ENCODE measurements around the gene CHST5.
"Not testable (repeated sequence)": the region's sequence is repeated elsewhere in the genome, so short reads cannot be mapped to it uniquely, and the experiment has no call there.

Gene CHST5

DNA sequence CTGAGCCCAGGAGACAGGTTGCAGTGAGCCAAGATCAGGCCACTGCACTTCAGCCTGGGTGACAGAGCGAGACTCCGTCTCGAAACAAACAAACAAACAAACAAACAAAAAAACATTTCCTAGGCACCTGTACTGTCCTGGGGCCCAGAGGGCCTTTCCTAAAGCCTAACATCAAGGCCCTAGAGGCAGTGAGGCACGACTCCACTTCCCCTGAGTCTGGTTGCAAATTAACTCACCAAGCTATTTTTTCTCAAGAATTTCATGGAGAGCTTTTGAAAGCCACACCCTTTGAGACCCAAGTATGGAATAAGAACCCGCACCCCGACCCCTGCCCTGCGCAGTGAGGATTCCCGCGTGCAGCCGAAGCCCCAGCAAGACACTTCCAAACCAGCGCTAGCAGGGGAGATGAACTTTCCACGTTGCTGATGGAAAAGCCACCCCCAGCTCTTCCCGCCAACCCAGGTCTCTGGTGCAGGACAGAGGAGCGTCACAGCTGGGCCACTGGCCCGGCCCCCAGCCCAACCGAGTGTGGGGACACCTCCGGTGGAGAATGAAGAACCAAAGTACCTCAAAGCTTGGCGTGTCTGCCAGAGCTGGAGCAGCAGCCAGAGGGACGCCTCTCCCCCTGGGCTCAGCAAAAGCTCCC is 1.2 kb downstream of the CHST5 start:
- Histone ChIP-seq H3K9me3 (ENCODE audit: control insufficient read depth, insufficient read depth, low read length) (no peaks in the 10 kb centered on the region), H3K27me3 (ENCODE audit: control insufficient read depth, insufficient read depth, low read length) (no peaks in the 10 kb centered on the region), H3K4me1 (ENCODE audit: control insufficient read depth, insufficient read depth, low read length) (no peaks in the 10 kb centered on the region), H3K36me3 (ENCODE audit: control insufficient read depth, insufficient read depth, low read length) (no peaks in the 10 kb centered on the region; the same call in 1 of the 2 replicates), H3K27ac (ENCODE audit: low read length) (no peak overlapping the region), H3K4me3 (ENCODE audit: low read length) (no peak overlapping the region)
- WGBS (ENCODE audit: insufficient coverage, insufficient read length) = no CpG with 5 or more reads among the region's 19 CpGs
- DNase-seq (ENCODE audit: low read depth, low spot score) = no peak

DNA sequence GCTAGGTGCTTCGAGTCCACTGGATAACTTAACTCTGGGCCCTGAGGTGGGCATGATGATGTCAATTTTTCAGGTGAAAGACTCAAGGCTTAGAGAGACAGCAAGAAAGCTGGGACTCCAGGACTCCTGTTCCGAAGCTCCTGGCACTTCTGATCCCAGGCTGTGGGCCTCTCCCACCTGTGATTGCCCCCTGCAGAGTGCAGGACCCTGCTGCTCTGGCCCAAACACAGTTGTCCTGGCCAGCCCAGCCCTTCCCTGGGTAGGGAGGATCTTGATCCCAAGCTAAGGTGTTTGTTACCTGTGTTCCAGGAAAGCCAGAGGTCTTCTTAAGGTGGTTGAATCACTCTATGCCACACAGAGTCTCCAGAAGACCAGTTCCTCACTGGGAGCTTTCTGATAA is 3.1 kb downstream of the CHST5 start:
- no peaks in the 10 kb centered on the region for H3K9me3 ChIP-seq (ENCODE audit: control insufficient read depth, insufficient read depth, low read length)
- H3K36me3 ChIP-seq (ENCODE audit: control insufficient read depth, insufficient read depth, low read length) = no peaks in the 10 kb centered on the region; the same call in 1 of the 2 replicates
- WGBS (ENCODE audit: insufficient coverage, insufficient read length) = no CpG with 5 or more reads among the region's 2 CpGs
- H3K27me3 ChIP-seq (ENCODE audit: control insufficient read depth, insufficient read depth, low read length) = no peaks in the 10 kb centered on the region
- DNase-seq (ENCODE audit: low read depth, low spot score) = no peak
- no peaks in the 10 kb centered on the region; the same call in 1 of the 2 replicates for H3K4me1 ChIP-seq (ENCODE audit: control insufficient read depth, insufficient read depth, low read length)
- H3K27ac ChIP-seq (ENCODE audit: low read length) = no peak overlapping the region
- H3K4me3 ChIP-seq (ENCODE audit: low read length) = no peak overlapping the region

DNA sequence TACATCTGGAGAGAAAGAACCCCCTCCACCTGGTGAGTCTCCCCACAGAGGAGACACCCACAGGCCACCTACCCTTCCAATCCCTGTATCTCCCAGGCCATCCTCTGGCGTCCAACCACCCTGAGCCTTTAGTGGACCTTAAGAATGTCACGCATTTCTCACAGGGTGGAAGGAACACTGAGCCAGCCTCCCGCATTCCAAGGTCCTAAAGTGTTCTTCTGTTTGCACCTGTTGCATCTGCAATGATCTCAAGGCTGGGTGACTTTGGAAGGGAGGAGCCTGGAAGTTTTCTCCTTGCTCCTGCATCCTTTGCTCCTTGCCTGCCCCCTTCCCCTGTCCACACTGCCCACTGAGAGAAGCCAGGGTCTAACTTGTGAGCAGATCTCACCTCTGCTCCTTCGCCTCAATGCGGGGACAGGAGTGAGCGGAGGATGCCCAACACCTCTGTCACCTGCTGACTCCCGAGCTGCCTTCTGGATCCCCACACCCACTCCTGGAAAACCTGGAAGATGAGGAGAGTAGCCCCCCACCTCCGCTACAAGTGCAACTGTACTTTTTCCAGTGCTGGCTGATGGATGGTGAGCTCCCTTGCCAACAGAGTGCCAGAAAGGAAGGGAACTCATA is 3.7 kb downstream of the CHST5 start:
- H3K9me3 ChIP-seq (ENCODE audit: control insufficient read depth, insufficient read depth, low read length) = no peaks in the 10 kb centered on the region
- no peak for DNase-seq (ENCODE audit: low read depth, low spot score)
- no peaks in the 10 kb centered on the region for H3K27me3 ChIP-seq (ENCODE audit: control insufficient read depth, insufficient read depth, low read length)
- no peak overlapping the region for H3K27ac ChIP-seq (ENCODE audit: low read length)
- H3K4me3 ChIP-seq (ENCODE audit: low read length) = no peak overlapping the region
- H3K4me1 ChIP-seq (ENCODE audit: control insufficient read depth, insufficient read depth, low read length) = no peaks in the 10 kb centered on the region; the same call in 1 of the 2 replicates
- no peaks in the 10 kb centered on the region; the same call in 1 of the 2 replicates for H3K36me3 ChIP-seq (ENCODE audit: control insufficient read depth, insufficient read depth, low read length)
- WGBS (ENCODE audit: insufficient coverage, insufficient read length) = no CpG with 5 or more reads among the region's 8 CpGs

DNA sequence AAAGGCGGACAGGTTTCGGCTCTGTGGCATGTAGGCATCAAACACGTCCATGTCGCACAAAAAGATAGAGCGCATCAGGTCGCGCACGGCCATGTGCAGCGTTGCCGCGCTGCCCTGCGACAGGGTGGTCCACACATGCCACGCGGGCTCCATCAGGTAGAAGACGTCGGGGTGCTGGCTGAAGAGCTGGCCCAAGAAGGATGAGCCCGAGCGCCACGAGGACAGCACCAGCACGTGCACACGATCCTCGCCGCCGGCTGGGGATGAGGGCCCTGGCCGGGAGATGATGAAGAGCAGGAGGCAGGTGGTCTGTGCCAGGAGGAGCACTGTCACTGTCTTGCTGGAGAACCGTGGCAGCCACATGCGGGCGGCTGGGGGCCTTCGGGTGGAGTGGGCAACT is 5.9 kb downstream of the CHST5 start:
- WGBS (ENCODE audit: insufficient coverage, insufficient read length) = no CpG with 5 or more reads among the region's 29 CpGs
- Histone ChIP-seq H3K27ac (ENCODE audit: low read length) (no peak overlapping the region), H3K9me3 (ENCODE audit: control insufficient read depth, insufficient read depth, low read length) (no peaks in the 10 kb centered on the region), H3K4me1 (ENCODE audit: control insufficient read depth, insufficient read depth, low read length) (no peaks in the 10 kb centered on the region; the same call in 1 of the 2 replicates), H3K27me3 (ENCODE audit: control insufficient read depth, insufficient read depth, low read length) (no peaks in the 10 kb centered on the region), H3K36me3 (ENCODE audit: control insufficient read depth, insufficient read depth, low read length) (no peaks in the 10 kb centered on the region; the same call in 1 of the 2 replicates), H3K4me3 (ENCODE audit: low read length) (no peak overlapping the region)
- no peak for DNase-seq (ENCODE audit: low read depth, low spot score)

DNA sequence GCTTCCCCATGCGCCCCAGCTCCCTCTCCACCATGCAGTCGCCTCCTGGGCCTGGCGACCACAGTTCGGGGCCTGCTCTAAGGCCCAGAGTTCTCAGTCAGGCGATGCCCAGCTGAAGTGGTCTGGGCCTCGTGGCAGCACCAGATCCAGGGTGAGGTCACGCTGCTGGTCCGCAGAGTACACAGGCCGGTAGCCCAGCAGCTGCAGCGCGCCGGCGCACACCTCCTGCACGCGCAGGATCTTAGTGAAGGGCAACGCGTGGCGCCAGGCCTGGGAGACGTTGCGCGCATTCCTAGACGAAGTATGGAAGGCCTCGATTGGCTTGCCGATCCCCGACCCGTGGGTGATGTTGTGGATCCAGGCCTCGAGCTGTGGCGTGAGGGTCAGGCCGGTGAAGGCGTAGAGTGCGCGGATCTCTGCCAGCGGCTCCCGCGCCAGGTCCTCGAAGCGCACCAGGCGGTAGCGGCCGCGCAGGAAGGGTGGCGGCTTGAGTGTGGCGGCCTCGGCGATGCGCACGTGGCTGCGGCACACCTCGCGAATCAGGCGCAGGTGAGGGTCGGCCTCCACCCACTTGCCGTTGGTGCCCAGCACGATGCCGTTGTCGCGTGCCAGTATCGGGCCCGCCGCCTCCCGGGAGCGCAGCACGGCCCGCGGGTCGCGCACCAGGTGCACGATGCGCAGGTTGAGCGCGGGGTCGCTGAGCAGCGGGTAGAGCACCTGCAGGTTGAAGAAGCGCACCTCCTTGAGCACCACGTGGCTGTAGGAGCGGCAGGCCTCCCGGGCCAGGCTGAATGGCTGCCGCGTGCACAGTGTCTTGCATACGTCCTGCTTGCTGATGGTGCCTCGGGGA is 6.6 kb downstream of the CHST5 start:
- H3K4me1 ChIP-seq (ENCODE audit: control insufficient read depth, insufficient read depth, low read length) = no peaks in the 10 kb centered on the region; the same call in 1 of the 2 replicates
- no peaks in the 10 kb centered on the region; the same call in 1 of the 2 replicates for H3K36me3 ChIP-seq (ENCODE audit: control insufficient read depth, insufficient read depth, low read length)
- no peaks in the 10 kb centered on the region for H3K9me3 ChIP-seq (ENCODE audit: control insufficient read depth, insufficient read depth, low read length)
- H3K27ac ChIP-seq (ENCODE audit: low read length) = no peak overlapping the region
- H3K4me3 ChIP-seq (ENCODE audit: low read length) = no peak overlapping the region
- DNase-seq (ENCODE audit: low read depth, low spot score) = no peak
- WGBS (ENCODE audit: insufficient coverage, insufficient read length) = no CpG with 5 or more reads among the region's 81 CpGs
- H3K27me3 ChIP-seq (ENCODE audit: control insufficient read depth, insufficient read depth, low read length) = no peaks in the 10 kb centered on the region

DNA sequence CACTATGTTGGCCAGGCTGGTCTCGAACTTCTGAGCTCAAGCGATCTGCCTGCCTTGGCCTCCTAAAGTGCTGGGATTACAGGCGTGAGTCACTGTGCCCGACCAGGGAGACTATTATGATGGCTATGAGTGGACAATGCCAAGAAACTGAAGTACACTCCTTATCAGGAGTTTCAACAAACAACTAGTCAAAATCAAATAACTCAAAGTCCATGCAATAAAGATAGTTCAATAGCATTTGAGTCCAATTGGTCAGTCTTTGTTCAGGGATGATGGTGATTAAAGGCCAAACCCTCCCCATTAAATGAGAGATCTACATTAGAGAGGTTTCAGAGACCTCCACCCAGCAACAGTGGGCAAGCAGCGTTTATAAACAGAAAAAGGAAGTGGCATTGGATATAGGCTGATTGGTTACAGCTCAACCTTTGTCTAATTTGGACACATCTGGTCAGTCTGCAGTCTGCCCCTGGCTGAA is 8.0 kb downstream of the CHST5 start:
- no peaks in the 10 kb centered on the region; the same call in 1 of the 2 replicates for H3K36me3 ChIP-seq (ENCODE audit: control insufficient read depth, insufficient read depth, low read length)
- H3K9me3 ChIP-seq (ENCODE audit: control insufficient read depth, insufficient read depth, low read length) = no peaks in the 10 kb centered on the region
- no peak overlapping the region for H3K27ac ChIP-seq (ENCODE audit: low read length)
- no peaks in the 10 kb centered on the region for H3K27me3 ChIP-seq (ENCODE audit: control insufficient read depth, insufficient read depth, low read length)
- no peak overlapping the region for H3K4me3 ChIP-seq (ENCODE audit: low read length)
- DNase-seq (ENCODE audit: low read depth, low spot score) = no peak
- no peaks in the 10 kb centered on the region; the same call in 1 of the 2 replicates for H3K4me1 ChIP-seq (ENCODE audit: control insufficient read depth, insufficient read depth, low read length)
- WGBS (ENCODE audit: insufficient coverage, insufficient read length) = no CpG with 5 or more reads among the region's 5 CpGs

DNA sequence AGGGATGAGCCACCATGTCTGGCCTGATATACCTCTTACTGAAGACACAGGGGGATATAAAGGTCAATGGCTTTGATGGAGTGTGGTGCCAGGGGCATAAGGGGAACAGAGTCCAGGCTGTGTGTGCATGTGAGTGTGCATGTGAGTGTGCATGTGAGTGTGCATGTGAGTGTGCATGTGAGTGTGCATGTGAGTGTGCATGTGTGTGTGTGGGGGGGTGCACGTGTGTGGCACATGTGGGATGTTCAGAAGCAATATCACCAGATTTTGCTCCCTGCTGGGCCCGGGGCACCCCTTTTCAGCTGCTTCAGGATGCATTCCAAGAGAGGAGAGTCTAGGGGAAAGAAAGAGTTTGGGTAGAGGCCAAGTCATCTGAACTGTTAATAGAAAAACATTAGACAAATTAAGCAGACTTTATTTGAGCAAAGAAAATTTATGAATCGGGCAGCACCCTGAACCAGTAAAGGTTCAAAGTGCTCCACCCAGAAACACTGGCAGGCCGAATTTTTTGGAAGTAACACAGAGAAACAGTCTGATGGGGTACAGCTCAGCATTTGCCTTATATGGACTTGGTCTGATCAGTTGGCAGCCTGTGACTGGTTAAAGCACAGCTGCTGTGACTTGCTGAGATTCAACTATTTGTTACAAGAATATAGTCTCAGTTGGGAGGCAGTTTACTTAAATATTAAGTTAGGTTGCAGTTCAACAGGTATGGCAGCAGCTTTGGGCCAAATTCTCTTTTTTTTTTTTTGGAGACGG is 9.7 kb downstream of the CHST5 start:
- no CpG with 5 or more reads among the region's 5 CpGs for WGBS (ENCODE audit: insufficient coverage, insufficient read length)
- H3K9me3 ChIP-seq (ENCODE audit: control insufficient read depth, insufficient read depth, low read length) = no peaks in the 10 kb centered on the region

DNA sequence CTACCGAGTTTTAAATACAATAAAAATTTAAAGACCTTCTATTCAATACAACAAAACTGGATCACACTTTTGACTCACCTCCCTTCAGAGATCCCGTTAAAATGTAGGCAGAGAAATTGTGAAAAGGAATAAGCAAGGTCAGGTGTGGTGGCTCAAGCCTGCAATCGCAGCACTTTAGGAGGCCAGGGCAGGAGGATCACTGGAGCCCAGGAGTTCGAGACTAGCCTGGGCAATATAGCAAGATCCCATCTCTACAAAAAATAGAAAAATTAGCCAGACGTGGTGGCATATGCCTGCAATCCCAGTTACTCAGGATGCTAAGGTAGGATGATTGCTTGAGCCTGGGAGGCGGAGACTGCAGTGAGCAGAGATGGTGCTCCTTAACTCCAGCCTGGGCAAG is 16.7 kb downstream of the CHST5 start:
- Histone ChIP-seq H3K4me1 (ENCODE audit: control insufficient read depth, insufficient read depth, low read length) (no peaks in the 10 kb centered on the region), H3K27ac (ENCODE audit: low read length) (no peak overlapping the region), H3K27me3 (ENCODE audit: control insufficient read depth, insufficient read depth, low read length) (no peaks in the 10 kb centered on the region), H3K9me3 (ENCODE audit: control insufficient read depth, insufficient read depth, low read length) (no peaks in the 10 kb centered on the region), H3K4me3 (ENCODE audit: low read length) (no peak overlapping the region), H3K36me3 (ENCODE audit: control insufficient read depth, insufficient read depth, low read length) (no peaks in the 10 kb centered on the region)
- WGBS (ENCODE audit: insufficient coverage, insufficient read length) = no CpG with 5 or more reads among the region's 6 CpGs
- DNase-seq (ENCODE audit: low read depth, low spot score) = no peak

More for the DNA sequence above, 9.7 kb downstream of the CHST5 start:
- no peaks in the 10 kb centered on the region; the same call in 1 of the 2 replicates for H3K36me3 ChIP-seq (ENCODE audit: control insufficient read depth, insufficient read depth, low read length)
- no peak for DNase-seq (ENCODE audit: low read depth, low spot score)
- no peaks in the 10 kb centered on the region for H3K27me3 ChIP-seq (ENCODE audit: control insufficient read depth, insufficient read depth, low read length)
- no peak overlapping the region for H3K4me3 ChIP-seq (ENCODE audit: low read length)
- no peaks in the 10 kb centered on the region; the same call in 1 of the 2 replicates for H3K4me1 ChIP-seq (ENCODE audit: control insufficient read depth, insufficient read depth, low read length)
- H3K27ac ChIP-seq (ENCODE audit: low read length) = no peak overlapping the region

DNA sequence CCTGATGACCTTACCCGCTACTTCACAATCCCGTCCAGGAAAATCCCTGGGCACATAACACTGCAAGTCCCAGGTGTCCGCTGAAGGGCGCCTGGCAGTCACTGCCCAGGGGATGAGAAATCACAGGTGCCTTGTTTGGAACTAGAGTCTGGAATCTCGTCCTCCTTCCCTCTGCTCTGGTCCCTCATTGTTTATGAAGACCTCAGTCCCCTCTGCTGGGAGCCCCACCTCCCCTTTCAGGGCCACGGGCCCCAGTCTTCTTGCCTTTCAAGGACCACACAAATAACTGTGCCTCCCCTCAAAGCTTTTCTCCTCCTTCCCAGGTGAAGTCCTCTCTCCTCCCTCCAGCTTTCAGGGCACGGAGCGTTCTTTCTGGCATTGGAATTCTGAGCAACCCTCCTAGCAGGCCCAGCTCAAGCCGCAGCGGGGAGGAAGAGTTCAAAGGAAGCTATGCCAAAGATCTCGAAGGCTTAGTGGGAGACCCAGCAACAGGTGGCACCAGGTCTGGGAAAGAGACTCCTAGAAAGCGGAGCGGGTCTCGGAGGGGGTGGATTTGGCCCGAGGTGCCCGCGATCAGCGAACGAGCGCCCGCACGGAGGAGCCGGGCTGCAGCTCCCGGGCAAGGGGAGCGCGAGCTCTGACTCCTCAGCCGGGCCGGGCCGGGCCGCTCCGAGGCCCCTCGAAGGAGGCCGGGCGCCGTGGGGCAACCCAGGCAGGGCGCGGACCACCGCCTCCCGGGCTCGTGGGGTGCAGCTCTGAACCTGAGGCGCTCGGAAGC is 19.5 kb downstream of the CHST5 start:
- peak overlapping the region; percentile 81; the same call in 1 of the 2 replicates for H3K4me3 ChIP-seq (ENCODE audit: low read length)
- H3K36me3 ChIP-seq (ENCODE audit: control insufficient read depth, insufficient read depth, low read length); H3K27ac ChIP-seq (ENCODE audit: low read length); H3K9me3 ChIP-seq (ENCODE audit: control insufficient read depth, insufficient read depth, low read length); H3K27me3 ChIP-seq (ENCODE audit: control insufficient read depth, insufficient read depth, low read length); DNase-seq (ENCODE audit: low read depth, low spot score); H3K4me1 ChIP-seq (ENCODE audit: control insufficient read depth, insufficient read depth, low read length): not testable (repeated sequence)
- no CpG with 5 or more reads among the region's 42 CpGs for WGBS (ENCODE audit: insufficient coverage, insufficient read length)

All from iPS DF 6.9 (cell line).